MM.1S (cell line): Measurements from ENCODE around the gene LRFN2.

Source experiments
- DNase-seq: peaks from one replicate; pipeline ENCODE4 v3.0.0-alpha.2; 2015
- H2AFZ ChIP-seq: fragments of 300-600 bp; sonication (generic); 2 replicates; pipeline ENCODE4 v1.6.0; 2016; ENCODE audit warnings: antibody characterized with exemption, low read length
- H3F3A ChIP-seq: fragments of 300-600 bp; sonication (generic); 2 replicates; pipeline ENCODE4 v1.6.1; 2016; ENCODE audit warnings: mild to moderate bottlenecking, antibody characterized with exemption, low read length, moderate library complexity, mixed read lengths; ENCODE audit not compliant: insufficient read depth
- H3K27ac ChIP-seq: fragments of 300-600 bp; sonication (generic); 2 replicates; pipeline ENCODE4 v1.5.1; 2016; ENCODE audit warnings: mild to moderate bottlenecking, low read length
- H3K27me3 ChIP-seq: fragments of 300-600 bp; sonication (generic); replicated peaks from 2 replicates; pipeline ENCODE4 v1.6.0; 2016; ENCODE audit warnings: low read length; ENCODE audit not compliant: insufficient read depth
- H3K36me3 ChIP-seq: fragments of 300-600 bp; sonication (generic); replicated peaks from 2 replicates; pipeline ENCODE4 v1.6.1; 2016; ENCODE audit warnings: mild to moderate bottlenecking, low read length, mixed read lengths; ENCODE audit not compliant: insufficient read depth
- H3K4me1 ChIP-seq: fragments of 300-600 bp; sonication (generic); 2 replicates; pipeline ENCODE4 v1.6.1; 2016; ENCODE audit warnings: low read length, mixed read lengths
- H3K4me2 ChIP-seq: fragments of 300-600 bp; sonication (generic); 2 replicates; pipeline ENCODE4 v1.6.0; 2016; ENCODE audit warnings: low read depth, low read length
- H3K4me3 ChIP-seq: fragments of 300-600 bp; sonication (generic); 2 replicates; pipeline ENCODE4 v1.5.1; 2016; ENCODE audit warnings: low read length, mixed read lengths
- H3K79me2 ChIP-seq: fragments of 300-600 bp; sonication (generic); 2 replicates; pipeline ENCODE4 v1.6.1; 2016; ENCODE audit warnings: mixed run types, low read length, mixed read lengths
- H3K9ac ChIP-seq: fragments of 300-600 bp; sonication (generic); 2 replicates; pipeline ENCODE4 v1.6.1; 2016; ENCODE audit warnings: low read length, mixed read lengths
- H3K9me2 ChIP-seq: fragments of 300-600 bp; sonication (generic); replicated peaks from 2 replicates; pipeline ENCODE4 v1.6.1; 2016; ENCODE audit warnings: mild to moderate bottlenecking, low read length, mixed read lengths; ENCODE audit not compliant: insufficient read depth
- H3K9me3 ChIP-seq: fragments of 300-600 bp; sonication (generic); replicated peaks from 2 replicates; pipeline ENCODE4 v1.6.1; 2016; ENCODE audit warnings: mild to moderate bottlenecking, low read length, mixed read lengths; ENCODE audit not compliant: insufficient read depth
- H4K20me1 ChIP-seq: fragments of 300-600 bp; sonication (generic); 2 replicates; pipeline ENCODE4 v1.6.1; 2016; ENCODE audit warnings: mild to moderate bottlenecking, low read length, moderate library complexity, mixed read lengths; ENCODE audit not compliant: insufficient read depth
- EZH2 ChIP-seq: fragments of 300-600 bp; sonication (generic); optimal IDR thresholded peaks from 2 replicates; pipeline ENCODE3; 2017; ENCODE audit warnings: low read depth, mild to moderate bottlenecking, antibody characterized with exemption, low read length, mixed read lengths
- EZH2phosphoT487 ChIP-seq: fragments of 300-600 bp; sonication (generic); IDR thresholded peaks from 2 replicates; pipeline ENCODE4 v1.6.1; 2018; ENCODE audit warnings: antibody characterized with exemption, low read length
- TF ChIP-seq, protein P1 (sequence below): fragments of 300-600 bp; sonication (generic); IDR thresholded peaks from 2 replicates; pipeline ENCODE4 v1.5.1; 2016; ENCODE audit warnings: antibody characterized with exemption, low read length, mixed read lengths

Gene LRFN2

GRCh38 chr6:40511884-40512283 lies 75.3 kb downstream of the LRFN2 start:
- H3K9me3 ChIP-seq, result no peaks in the 10 kb centered on the region
- H3K27ac ChIP-seq, result no peak overlapping the region
- no peaks in the 10 kb centered on the region for H3K27me3 ChIP-seq
- H3K4me2 ChIP-seq, result no peak overlapping the region
- no peaks in the 10 kb centered on the region for H3K4me1 ChIP-seq
- H3K79me2 ChIP-seq, result no peaks in the 10 kb centered on the region
- no peak for DNase-seq
- no peaks in the 10 kb centered on the region for H3K36me3 ChIP-seq
- TF ChIP-seq, protein P1, sequence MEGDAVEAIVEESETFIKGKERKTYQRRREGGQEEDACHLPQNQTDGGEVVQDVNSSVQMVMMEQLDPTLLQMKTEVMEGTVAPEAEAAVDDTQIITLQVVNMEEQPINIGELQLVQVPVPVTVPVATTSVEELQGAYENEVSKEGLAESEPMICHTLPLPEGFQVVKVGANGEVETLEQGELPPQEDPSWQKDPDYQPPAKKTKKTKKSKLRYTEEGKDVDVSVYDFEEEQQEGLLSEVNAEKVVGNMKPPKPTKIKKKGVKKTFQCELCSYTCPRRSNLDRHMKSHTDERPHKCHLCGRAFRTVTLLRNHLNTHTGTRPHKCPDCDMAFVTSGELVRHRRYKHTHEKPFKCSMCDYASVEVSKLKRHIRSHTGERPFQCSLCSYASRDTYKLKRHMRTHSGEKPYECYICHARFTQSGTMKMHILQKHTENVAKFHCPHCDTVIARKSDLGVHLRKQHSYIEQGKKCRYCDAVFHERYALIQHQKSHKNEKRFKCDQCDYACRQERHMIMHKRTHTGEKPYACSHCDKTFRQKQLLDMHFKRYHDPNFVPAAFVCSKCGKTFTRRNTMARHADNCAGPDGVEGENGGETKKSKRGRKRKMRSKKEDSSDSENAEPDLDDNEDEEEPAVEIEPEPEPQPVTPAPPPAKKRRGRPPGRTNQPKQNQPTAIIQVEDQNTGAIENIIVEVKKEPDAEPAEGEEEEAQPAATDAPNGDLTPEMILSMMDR, result no peak
- TF ChIP-seq EZH2, result no peak
- no peak for TF ChIP-seq EZH2phosphoT487
- no peaks in the 10 kb centered on the region for H3F3A ChIP-seq
- no peaks in the 10 kb centered on the region for H3K9me2 ChIP-seq
- no peak overlapping the region for H3K4me3 ChIP-seq
- H2AFZ ChIP-seq, result no peak overlapping the region
- no peaks in the 10 kb centered on the region for H4K20me1 ChIP-seq
- no peak overlapping the region for H3K9ac ChIP-seq

GRCh38 chr6:40510442-40510841 lies 76.7 kb downstream of the LRFN2 start:
- no peak for DNase-seq
- H3K36me3 ChIP-seq, result no peaks in the 10 kb centered on the region
- H4K20me1 ChIP-seq, result no peaks in the 10 kb centered on the region

DNA sequence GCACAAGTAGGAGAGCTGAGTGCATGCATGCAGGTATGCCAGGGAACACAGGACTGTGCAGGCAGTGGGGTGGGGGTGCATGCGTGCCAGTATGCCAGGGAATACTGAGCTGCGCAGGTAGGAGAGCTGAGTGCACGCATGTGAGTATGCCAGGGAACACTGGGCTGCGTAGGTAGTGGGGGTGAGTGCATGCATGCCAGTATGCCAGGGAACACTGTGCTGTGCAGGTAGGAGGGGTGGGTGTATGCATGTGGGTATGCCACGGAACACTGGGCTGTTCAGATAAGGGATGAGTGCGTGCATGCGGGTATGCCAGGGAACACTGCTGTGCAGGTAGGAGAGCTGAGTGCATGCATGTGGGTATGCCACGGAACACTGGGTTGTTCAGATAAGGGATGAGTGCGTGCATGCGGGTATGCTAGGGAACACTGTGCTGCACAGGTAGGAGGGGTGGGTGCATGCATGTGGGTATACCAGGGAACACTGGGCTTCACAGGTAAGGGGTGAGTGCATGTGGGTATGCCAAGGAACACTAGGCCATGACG lies 77.4 kb downstream of the LRFN2 start:
- Histone ChIP-seq H3K9me2 (no peaks in the 10 kb centered on the region), H4K20me1 (no peaks in the 10 kb centered on the region), H3K4me3 (no peak overlapping the region), H3K4me2 (no peak overlapping the region), H3K27me3 (no peaks in the 10 kb centered on the region), H3K4me1 (no peaks in the 10 kb centered on the region), H3K36me3 (no peaks in the 10 kb centered on the region), H2AFZ (no peak overlapping the region), H3K9ac (no peak overlapping the region), H3K27ac (no peak overlapping the region), H3K9me3 (no peaks in the 10 kb centered on the region), H3F3A (no peaks in the 10 kb centered on the region), H3K79me2 (no peaks in the 10 kb centered on the region)
- TF ChIP-seq, protein P1, result no peak
- no peak for TF ChIP-seq EZH2
- TF ChIP-seq EZH2phosphoT487, result no peak
- no peak for DNase-seq

More at GRCh38 chr6:40510442-40510841, 76.7 kb downstream of the LRFN2 start:
- H3K4me3 ChIP-seq, result no peak overlapping the region
- H3K27me3 ChIP-seq, result no peaks in the 10 kb centered on the region
- no peaks in the 10 kb centered on the region for H3F3A ChIP-seq
- TF ChIP-seq EZH2, result no peak
- no peak overlapping the region for H2AFZ ChIP-seq
- H3K4me1 ChIP-seq, result no peaks in the 10 kb centered on the region
- no peaks in the 10 kb centered on the region for H3K79me2 ChIP-seq
- no peaks in the 10 kb centered on the region for H3K9me3 ChIP-seq
- H3K4me2 ChIP-seq, result no peak overlapping the region
- H3K9ac ChIP-seq, result no peak overlapping the region
- no peaks in the 10 kb centered on the region for H3K9me2 ChIP-seq
- H3K27ac ChIP-seq, result no peak overlapping the region

GRCh38 chr6:40509086-40509485 lies 78.1 kb downstream of the LRFN2 start:
- no peaks in the 10 kb centered on the region for H3K4me1 ChIP-seq
- H3K79me2 ChIP-seq, result no peaks in the 10 kb centered on the region
- no peak overlapping the region for H3K27ac ChIP-seq
- H3K27me3 ChIP-seq, result no peaks in the 10 kb centered on the region
- H4K20me1 ChIP-seq, result no peaks in the 10 kb centered on the region
- no peak overlapping the region for H2AFZ ChIP-seq
- no peak overlapping the region for H3K4me2 ChIP-seq
- TF ChIP-seq, protein P1, result no peak
- TF ChIP-seq EZH2, result no peak
- no peak for TF ChIP-seq EZH2phosphoT487
- H3K9me2 ChIP-seq, result no peaks in the 10 kb centered on the region
- H3K9ac ChIP-seq, result no peak overlapping the region
- no peak overlapping the region for H3K4me3 ChIP-seq
- no peaks in the 10 kb centered on the region for H3F3A ChIP-seq
- DNase-seq, result no peak
- H3K36me3 ChIP-seq, result no peaks in the 10 kb centered on the region
- no peaks in the 10 kb centered on the region for H3K9me3 ChIP-seq
